K562 (cell line): ENCODE results near the gene FXN. TPM values are rescaled to one million over a fixed set of nuclear protein-coding genes. Genes with fewer than 3 reads are reported as not detected.

Experiments
- CREB1 ChIP-seq, 2 experiments: sonication (generic) in 1 of 2; formaldehyde crosslinking in 1 of 2; IDR thresholded peaks; 2 replicates each; pipeline versions ENCODE4 v1.6.1 to v1.8.0; 2012 to 2022; ENCODE audit warnings: inconsistent platforms in 1 of 2, mild to moderate bottlenecking in 1 of 2, missing genetic modification reagents in 1 of 2, moderate library complexity in 1 of 2
- HCFC1 ChIP-seq: IDR thresholded peaks from 2 replicates; pipeline ENCODE4 v1.6.1; 2012; ENCODE audit warnings: low read depth, low read length, improper control_type of control experiment
- HDGF ChIP-seq: fragments of 450-650 bp; IDR thresholded peaks from 2 replicates; pipeline ENCODE4 v1.6.1; 2016
- PBX2 ChIP-seq, 2 experiments: IDR thresholded peaks in 1 of 2; conservative IDR thresholded peaks in 1 of 2; 2 replicates each; pipeline ENCODE4 v1.6.1; 2016; ENCODE audit warnings: low read depth in 2 of 2, mild to moderate bottlenecking in 1 of 2, missing compliant biosample characterization in 1 of 2, missing genetic modification characterization in 1 of 2, moderate library complexity in 1 of 2
- SMC3 ChIP-seq: conservative IDR thresholded peaks from 2 replicates; pipeline ENCODE4 v1.6.1; 2011; ENCODE audit warnings: low read depth, low read length, improper control_type of control experiment; ENCODE audit not compliant: insufficient read depth
- TEAD2 ChIP-seq: fragments of 450-650 bp; IDR thresholded peaks from 2 replicates; pipeline ENCODE4 v1.6.1; 2016; ENCODE audit warnings: missing genetic modification characterization, control low read depth, missing compliant biosample characterization
- XRCC5 ChIP-seq: fragments of 200-400 bp; formaldehyde crosslinking; IDR thresholded peaks from 2 replicates; pipeline ENCODE4 v1.6.1; 2017; ENCODE audit warnings: low read depth, mild to moderate bottlenecking, low read length
- ZBTB40 ChIP-seq, 2 experiments: fragments of 450-650 bp in 1 of 2; sonication (generic) in 1 of 2; formaldehyde crosslinking in 1 of 2; IDR thresholded peaks; 2 replicates each; pipeline versions ENCODE4 v1.7.1 to v1.9.0; 2016 to 2022; ENCODE audit warnings: inconsistent platforms in 1 of 2, mild to moderate bottlenecking in 1 of 2, missing genetic modification reagents in 1 of 2
- polyA plus RNA-seq, 8 experiments: library from polyadenylated mRNA; depleted of rRNA in 4 of 8; stranded (reverse) in 5 of 8; unstranded in 3 of 8; fragments of >200 nt; fragmentation: Nextera tagmentation in 2 of 8; fragmentation: Illumina TruSeq in 1 of 8; extraction: Ambion mirVana in 2 of 8; extraction: Trizol in 1 of 8; gene quantifications; 2 replicates each; pipeline versions ENCODE4 v1.2.1 to v1.2.3, GENCODE V29; 2011 to 2014; ENCODE audit warnings: inconsistent platforms in 1 of 8, missing spikeins in 1 of 8
- total RNA-seq, 7 experiments: library from RNA; depleted of rRNA in 6 of 7; stranded (reverse); fragments of >200 nt in 6 of 7; fragmentation: Illumina TruSeq in 2 of 7; extraction: Trizol in 2 of 7; gene quantifications; 2 replicates each; pipeline versions ENCODE4 v1.2.1 to v1.2.3, GENCODE V29; 2011 to 2021; ENCODE audit warnings: low replicate concordance in 1 of 7
- TF ChIP-seq, protein P1 (sequence below), 3 experiments: IDR thresholded peaks in 2 of 3; conservative IDR thresholded peaks in 1 of 3; 2 replicates each; pipeline ENCODE4 v1.5.1; 2011 to 2012; ENCODE audit warnings: low read length in 3 of 3, mild to moderate bottlenecking in 3 of 3, control low read depth in 2 of 3, improper control_type of control experiment in 1 of 3, inconsistent platforms in 1 of 3, low read depth in 1 of 3, mixed read lengths in 1 of 3, moderate library complexity in 1 of 3; ENCODE audit not compliant: insufficient read depth in 2 of 3

FXN gene
- total and polyA plus RNA-seq, 9 of the 15 experiments (the other 6 are each of a cell fraction or from before 2014, with no cell fraction given) = 7.6 to 51.5 (median 30.3) TPM

DNA sequence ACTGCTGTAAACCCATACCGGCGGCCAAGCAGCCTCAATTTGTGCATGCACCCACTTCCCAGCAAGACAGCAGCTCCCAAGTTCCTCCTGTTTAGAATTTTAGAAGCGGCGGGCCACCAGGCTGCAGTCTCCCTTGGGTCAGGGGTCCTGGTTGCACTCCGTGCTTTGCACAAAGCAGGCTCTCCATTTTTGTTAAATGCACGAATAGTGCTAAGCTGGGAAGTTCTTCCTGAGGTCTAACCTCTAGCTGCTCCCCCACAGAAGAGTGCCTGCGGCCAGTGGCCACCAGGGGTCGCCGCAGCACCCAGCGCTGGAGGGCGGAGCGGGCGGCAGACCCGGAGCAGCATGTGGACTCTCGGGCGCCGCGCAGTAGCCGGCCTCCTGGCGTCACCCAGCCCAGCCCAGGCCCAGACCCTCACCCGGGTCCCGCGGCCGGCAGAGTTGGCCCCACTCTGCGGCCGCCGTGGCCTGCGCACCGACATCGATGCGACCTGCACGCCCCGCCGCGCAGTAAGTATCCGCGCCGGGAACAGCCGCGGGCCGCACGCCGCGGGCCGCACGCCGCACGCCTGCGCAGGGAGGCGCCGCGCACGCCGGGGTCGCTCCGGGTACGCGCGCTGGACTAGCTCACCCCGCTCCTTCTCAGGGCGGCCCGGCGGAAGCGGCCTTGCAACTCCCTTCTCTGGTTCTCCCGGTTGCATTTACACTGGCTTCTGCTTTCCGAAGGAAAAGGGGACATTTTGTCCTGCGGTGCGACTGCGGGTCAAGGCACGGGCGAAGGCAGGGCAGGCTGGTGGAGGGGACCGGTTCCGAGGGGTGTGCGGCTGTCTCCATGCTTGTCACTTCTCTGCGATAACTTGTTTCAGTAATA, at the start of gene FXN (continued):
- TF ChIP-seq PBX2 (CRISPR knock-in tag; IDR thresholded peaks at IDR 0.05; ENCODE audit: low read depth) (no peak), PBX2 (tag; conservative IDR thresholded peaks at IDR 0.05; ENCODE audit: low read depth) (no peak), HCFC1 (peak; percentile 54), TEAD2 (tag) (no peak), HDGF (peak; percentile 90), ZBTB40 (IDR thresholded peaks at IDR 0.05) (0 out of 2 replicates have a peak, but pooled peaks have one; percentile 19), ZBTB40 (CRISPR knock-in tag; IDR thresholded peaks at IDR 0.05) (no peak; the same call in 1 of the 2 replicates), XRCC5 (0 out of 2 replicates have a peak, but pooled peaks have one; percentile 61), SMC3 (peak; percentile 69), CREB1 (IDR thresholded peaks at IDR 0.05) (no peak), CREB1 (CRISPR knock-in tag; IDR thresholded peaks at IDR 0.05) (0 out of 2 replicates have a peak, but pooled peaks have one; percentile 30)
- TF ChIP-seq, protein P1, sequence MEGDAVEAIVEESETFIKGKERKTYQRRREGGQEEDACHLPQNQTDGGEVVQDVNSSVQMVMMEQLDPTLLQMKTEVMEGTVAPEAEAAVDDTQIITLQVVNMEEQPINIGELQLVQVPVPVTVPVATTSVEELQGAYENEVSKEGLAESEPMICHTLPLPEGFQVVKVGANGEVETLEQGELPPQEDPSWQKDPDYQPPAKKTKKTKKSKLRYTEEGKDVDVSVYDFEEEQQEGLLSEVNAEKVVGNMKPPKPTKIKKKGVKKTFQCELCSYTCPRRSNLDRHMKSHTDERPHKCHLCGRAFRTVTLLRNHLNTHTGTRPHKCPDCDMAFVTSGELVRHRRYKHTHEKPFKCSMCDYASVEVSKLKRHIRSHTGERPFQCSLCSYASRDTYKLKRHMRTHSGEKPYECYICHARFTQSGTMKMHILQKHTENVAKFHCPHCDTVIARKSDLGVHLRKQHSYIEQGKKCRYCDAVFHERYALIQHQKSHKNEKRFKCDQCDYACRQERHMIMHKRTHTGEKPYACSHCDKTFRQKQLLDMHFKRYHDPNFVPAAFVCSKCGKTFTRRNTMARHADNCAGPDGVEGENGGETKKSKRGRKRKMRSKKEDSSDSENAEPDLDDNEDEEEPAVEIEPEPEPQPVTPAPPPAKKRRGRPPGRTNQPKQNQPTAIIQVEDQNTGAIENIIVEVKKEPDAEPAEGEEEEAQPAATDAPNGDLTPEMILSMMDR (IDR thresholded peaks at IDR 0.05 in 2 of 3, conservative IDR thresholded peaks at IDR 0.05 in 1 of 3; ENCODE audit: insufficient read depth in 2 of 3, low read depth in 1 of 3, low read length in 3 of 3) = peak; percentile 86 to 93 (median 91)
